Measurements from ENCODE around the gene EPHB1.
"Not testable (repeated sequence)": the region's sequence is repeated elsewhere in the genome, so short reads cannot be mapped to it uniquely, and the experiment has no call there.

Gene EPHB1

DNA sequence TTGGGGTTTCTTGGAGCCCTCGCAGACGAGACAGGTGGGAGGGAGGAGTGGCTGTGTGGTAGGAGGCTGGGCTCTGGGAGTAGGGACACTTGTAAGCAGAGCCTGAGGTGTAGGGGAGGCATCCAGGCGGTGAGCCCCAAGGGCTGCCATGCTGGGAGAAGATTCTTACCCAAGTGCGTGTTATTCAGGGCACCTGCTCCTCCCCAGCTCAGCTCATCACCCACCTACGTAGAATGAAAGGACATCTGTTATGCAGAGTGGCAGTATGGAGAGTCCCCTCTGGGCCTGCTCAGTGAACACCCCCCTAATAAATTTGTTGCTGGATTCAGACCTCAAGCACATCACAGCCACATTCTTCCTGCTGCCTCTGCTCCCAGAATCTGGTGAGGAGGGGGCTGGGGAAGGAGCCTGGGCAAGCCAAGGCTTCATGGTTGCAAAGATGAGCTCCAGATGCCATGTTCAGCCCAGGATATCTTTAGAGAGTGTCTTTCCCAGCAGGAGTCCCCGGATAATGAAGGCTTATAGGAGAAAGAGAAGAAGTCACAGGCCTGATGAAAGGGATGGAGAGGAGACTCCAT is 261.8 kb downstream of the EPHB1 start:
- DNase-seq: no peak

DNA sequence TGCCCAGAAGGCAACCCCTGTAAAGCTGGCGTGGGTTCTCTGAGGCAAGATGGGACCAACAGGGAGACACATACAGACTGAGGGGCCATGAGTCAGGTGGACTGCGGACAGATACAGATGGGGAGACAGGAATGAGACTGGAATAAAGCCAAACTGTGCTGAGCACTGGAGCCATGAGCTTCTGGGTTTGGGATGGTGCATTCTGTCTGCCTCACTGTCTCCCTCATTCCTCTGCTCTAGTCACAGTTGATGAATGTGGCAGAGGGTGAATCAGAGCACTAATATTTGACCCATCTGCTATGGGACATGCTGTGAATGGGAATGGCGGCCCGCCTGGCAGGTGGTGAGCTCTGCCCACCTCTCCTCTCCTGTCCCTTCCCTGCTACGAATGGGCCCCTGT is 262.9 kb downstream of the EPHB1 start:
- peak; percentile 72 for DNase-seq

DNA sequence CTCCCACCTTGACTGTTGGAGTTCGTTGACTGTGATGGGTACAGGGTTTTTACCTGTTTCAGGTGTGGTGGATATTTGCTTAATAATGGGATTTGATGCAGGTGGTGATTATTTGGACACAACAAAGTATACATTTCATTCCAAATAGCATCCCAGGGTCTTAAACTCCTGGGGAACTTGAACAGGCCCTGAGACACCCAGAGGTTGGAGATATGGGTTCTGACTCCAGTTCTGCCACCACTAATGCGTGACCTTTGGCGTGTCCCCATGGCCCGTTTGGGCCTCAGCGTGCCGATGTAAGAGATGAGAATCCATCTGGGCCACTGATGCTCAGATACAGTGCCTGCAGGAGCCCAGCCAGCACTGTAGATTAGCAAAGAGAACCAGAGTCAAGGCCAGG is 264.5 kb downstream of the EPHB1 start:
- DNase-seq: no peak

DNA sequence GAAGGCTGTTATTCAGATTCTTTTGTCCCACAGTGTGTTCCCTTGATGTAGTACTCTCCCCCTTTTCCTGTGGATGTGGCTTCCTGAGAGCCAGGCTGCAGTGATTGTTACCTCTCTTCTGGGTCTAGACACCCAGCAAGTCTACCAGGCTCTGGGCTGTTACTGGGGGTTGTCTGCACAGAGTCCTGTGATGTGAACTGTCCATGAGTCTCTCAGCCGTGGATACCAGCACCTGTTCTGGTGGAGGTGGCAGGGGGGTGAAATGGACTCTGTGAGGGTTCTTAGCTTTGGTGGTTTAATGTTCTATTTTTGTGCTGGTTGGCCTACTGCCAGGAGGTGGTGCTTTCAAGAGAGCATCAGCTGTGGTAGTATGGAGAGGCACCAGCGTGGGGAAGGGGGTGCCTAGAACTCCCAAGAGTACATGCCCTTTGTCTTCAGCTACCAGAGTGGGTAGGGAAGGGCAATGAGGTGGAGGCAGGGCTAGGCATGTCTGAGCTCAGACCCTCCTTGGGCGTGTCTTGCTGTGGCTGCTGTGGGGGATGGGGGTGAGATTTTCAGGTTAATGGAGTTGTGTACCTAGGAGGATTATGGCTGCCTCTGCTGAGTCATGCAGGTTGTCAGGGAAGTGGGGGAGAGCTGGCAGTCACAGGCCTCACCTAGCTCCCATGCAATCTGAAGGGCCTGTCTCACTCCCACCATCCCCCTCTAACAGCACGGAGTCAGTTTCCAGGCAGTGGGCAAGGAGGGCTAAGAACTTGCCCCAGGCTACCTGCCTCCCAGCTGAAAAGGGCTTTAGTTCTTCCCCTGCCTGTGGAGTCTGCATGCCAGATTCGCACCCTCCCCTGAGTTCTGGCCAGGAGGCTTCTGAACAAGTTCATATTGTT is 272.0 kb downstream of the EPHB1 start:
- not testable (repeated sequence) for DNase-seq

DNA sequence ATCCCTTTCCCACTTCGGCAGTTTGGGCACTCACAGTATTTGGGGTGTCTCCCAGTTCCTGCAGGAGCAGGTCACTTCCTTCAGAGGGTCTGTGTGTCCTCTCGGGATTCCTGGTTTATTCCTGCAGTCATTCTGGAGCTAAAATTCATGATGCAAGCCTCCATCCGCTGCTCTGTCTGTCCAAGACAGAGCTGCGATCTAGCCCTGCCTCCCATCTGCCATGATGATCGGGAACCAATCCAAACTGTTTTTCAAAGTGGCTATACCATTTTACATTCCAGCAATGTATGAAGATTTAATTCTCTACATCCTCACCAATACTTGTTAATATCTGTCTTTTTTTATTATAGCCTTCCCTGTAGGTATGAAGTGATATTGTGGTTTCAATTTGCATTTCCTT is 273.0 kb downstream of the EPHB1 start:
- DNase-seq: no peak

DNA sequence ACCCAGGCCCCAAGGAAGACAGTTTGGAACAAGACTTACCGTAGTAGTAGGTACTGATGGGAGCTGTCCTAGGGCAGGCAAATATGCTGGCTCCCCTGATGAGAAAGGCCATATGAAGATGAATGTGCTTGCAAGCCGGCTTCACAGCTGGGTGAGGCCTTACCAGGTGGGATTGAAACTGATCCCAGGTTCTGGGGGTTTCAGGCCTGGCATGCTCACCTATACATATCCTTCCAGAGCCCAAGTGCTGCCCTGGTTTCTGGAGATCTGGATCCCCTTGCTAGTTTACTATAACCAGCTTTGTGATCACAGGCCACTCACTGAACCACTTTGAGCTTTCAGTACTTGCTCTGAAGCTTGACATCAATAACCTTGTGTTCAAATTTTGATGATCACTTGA is 274.3 kb downstream of the EPHB1 start:
- DNase-seq: no peak

DNA sequence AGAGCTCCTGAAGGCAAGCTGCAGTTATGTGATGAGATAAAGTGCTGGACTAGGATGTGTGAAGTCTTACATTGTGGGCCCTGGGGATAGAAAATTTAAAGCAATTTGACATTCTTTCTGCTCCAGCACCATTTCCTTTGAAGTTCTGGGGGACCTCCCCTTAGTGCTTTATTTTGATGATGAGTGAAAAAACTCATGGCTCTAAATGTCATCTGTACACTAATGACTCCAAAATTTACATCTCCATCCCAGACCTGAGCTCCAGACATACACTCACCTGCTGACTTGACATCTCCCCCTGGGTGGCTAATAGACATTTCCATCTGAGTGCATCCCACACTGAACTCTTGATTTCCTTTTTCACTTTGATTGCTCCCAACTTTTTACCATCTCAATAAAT is 276.4 kb downstream of the EPHB1 start:
- no peak for DNase-seq

DNA sequence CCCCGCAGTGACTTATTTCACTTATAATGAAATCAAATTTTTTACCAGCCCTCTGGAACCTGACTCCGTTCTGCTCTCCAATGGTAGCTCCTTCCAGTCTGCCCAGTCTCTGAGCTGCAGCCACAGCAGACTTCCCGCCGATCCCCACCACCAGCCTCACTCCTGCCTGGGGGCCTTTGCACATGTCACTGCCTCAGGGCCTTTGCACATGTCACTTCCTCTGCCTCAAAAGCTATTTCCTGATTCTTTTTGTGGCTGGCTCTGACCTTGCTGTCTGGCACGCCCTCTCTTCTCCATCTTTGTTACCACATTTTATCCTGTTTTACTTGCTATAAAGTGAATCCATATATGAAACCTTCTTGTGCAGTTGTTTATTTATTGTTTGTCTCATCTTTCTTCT is 277.4 kb downstream of the EPHB1 start:
- DNase-seq: no peak

DNA sequence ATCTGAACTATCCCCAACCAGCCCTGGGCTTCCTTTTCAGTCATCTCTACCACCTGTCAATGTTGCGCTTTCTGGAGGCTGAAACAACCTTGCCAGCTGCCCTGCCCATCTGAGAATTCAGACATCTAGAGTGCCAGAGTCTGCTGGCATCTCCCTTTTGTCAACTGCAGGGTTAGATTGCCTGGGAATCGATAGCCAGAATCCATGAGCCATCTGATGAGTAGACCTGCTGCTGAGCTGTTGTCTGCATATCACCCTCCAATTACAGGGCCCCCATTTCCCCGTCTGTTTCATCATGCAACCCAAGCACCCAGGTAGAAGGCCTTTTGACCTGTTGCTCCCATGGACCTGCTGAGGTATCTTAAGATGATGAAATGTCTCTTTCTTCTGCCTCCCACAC is 280.1 kb downstream of the EPHB1 start:
- DNase-seq: no peak

DNA sequence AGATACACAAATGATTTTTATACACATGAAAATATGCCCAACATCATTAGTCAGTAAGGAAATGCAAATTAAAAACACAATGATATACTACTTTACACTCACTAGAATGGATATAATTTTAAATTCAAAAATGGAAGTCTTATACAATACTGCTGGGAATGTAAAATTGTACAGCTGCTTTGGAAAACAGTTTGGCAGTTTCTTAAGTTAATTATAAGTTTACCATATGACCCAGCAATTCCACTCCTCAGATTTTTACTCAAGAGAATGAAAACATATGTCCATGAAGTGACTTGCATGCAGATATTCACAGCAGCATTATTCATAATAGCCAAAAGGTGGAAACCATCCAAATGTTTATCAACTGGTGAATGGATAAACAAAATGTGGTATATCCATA is 281.3 kb downstream of the EPHB1 start:
- DNase-seq: no peak

DNA sequence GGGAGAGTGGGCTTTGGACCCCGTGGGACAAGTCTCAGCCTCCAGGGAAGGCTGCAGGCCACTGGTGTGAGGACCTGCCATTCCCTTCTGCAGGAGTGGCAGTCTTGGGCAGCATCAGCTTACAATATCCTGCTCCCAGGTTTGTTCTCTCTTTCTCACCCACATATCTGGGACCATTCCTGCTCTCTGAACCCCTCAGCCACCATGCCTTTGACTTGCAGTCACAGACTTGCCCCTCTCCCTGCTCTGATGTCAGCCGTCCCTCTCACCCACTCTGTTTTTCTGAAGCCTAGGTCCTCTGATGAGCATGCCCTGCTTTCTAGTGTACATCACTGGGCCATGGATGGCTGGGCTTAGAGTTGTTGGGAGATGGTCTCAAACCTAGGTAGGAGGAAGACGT is 282.1 kb downstream of the EPHB1 start:
- no peak for DNase-seq

DNA sequence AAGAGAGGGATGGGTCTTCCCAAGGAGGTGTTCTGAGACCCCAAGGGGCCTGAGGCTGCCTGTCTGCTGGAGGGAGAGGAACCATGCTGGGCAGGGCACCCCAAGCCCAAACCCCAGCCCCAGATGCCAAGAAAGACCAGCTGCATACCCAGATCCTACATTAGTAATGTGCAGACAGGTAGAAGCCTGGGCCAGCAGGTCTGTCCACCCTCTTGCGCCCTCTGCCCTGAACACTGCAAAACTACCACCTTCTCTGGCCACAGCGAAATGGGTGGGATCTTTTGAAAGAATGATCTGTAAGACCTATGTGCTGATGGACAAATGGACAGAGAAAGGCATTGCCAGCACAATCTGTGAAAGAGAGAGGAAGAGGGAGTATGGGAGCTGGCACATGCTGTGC is 283.2 kb downstream of the EPHB1 start:
- DNase-seq: no peak

DNA sequence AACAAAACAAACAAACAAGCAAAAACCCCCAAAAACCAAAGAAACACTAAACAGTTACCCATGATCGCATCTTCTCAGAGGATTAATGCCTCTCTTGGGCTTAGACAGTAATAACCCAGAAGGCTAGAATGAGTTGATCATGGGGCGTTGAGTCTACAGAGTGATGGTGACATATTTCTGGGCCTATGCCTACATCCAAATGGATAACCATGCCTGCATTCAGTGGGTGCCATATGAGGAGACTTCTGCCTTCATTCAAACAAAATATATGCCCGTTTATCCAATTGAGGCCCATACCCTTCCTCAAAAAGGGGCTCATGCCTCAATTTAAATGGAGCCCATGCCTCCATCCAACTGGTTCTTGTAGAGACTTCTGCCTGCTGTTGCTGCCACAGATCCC is 284.0 kb downstream of the EPHB1 start:
- DNase-seq: no peak

DNA sequence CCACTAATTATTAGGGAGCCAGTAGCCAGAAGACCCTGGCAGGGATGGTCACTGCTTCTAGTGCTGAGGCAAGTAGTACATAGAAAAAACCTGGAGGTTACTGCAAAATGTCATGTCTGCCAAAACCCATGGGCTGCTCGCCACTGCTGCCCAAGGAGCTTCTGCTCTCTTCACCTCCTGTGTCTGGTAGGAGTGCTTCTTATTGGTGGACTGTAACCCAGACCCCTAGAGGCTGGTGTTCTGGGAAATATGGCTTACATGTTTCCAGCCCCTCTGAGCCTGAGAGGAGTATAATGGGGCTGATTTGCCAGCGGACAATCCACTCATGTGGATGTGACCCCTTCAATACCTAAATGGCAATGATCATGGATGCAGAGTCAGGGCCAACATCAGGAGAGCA is 286.4 kb downstream of the EPHB1 start:
- DNase-seq: no peak

DNA sequence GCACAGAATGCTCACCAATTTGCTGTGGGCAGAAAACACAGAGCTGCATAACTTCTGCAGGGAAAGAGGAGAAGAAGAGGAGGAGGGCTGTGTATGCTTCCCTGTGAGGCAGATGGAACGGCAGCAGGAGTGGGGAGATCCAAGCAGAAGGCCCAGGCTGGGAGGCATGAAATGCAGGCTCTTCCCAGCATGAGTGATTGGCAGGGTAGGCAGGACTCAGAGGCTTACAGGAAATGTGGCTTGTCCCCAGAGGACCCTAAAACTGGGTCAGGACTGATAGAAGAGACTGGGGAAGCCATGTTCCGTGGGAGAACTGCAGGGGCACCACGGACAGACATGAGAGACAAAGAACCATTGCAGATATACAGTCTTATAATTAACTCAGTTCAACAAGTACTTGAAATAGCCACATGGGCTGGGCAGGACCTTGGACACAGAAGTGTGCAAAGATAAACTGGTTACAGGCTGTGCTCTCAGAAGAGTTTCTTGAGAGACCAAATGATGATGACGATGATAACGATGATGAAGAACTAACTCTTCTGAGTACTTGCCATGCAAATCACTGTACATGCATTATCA is 286.9 kb downstream of the EPHB1 start:
- DNase-seq: peak; percentile 71

DNA sequence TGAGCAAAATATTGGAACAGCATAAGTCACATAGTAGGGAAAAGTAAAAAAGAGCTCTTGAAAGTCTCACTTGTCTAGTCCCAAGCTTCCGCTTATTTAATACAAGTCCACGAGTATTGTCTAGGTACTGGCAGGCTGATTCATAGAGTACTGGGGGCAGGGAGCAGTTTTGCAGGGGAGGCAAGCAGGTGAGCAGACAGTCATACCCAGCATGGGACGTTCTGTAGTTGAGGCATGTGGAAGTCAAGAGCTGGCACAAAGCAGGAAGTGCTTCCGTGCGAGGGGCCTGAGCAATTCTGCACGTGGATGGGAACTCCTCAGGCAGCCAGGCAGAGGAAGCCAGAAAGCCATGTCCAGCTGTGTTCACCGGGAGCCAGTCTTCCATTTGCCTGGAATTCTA is 287.6 kb downstream of the EPHB1 start:
- no peak for DNase-seq

DNA sequence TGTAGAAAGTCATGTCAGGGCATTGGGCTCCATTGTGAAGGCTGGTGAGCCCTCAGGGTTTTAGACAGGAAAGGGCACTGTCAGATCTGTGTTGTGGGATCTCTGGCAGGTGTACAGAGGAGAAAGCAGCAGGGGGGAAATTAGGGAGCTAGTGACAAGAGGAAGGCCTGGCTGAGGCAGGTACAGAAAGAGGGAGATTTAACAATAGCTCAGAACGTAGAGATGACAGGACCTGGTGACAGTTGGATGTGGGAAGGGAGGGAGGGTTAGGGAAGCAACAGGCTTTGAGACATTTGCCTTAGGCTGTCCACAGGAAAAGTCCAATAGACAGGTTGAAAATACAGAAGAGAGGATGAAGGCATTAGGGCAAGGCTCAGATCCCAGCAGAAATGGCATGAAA is 288.1 kb downstream of the EPHB1 start:
- DNase-seq: no peak

DNA sequence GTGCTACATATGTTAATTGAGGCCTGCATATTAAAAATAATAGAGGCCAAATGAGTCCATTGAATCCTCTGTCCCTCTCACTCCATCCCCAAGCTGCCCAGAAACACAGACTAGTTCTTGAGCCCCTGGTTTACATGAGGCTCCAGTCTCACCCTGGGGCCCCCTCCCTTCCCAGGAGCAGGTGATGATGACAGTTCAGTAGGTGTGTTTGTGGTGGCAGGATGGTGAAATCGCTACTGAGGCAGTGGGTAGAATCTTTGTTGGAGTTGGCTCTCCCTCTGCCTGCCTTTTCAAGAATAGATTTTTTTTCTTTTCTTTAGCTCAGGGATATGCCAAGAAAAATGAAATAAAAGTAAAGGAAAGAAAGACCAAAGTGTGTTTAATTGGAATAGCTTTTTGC is 288.7 kb downstream of the EPHB1 start:
- no peak for DNase-seq

DNA sequence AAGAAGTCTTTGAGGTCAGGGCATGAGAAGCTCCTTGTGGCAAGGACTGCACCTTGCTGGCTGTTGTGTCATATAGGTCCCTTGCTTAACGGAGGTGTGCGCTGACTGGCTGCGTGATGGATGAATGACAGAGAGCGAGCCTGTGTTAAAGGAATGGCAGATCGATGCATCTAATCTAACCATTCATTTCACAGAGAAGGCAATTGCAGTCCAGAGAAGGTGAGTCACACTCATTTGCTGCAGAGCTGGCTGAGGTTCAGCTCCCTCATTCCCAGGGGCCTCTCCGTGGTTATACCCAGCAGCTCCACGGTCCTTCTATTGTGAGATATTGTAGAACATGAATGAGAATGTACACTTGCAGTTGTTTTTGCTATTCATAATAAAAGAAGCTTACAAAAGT is 289.3 kb downstream of the EPHB1 start:
- DNase-seq: no peak

DNA sequence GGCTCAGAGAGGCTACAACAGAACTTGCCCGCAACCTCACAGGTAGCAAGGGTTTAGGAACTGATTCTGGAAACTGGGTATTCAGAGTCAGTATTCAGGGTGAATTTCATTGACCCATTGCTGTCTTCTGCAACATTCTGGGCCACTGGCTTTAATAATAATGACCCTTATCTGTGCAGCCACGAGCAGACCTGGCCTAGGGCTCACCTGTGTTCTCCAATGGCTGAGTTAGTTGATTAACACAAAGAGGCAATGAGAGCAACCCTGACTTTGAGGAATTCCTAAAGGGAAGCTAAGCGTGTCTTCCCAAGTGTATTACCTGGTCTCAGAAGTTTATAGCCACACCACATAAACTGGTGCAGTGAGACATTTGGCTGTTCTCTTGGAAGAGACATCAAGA is 289.9 kb downstream of the EPHB1 start:
- no peak for DNase-seq

DNA sequence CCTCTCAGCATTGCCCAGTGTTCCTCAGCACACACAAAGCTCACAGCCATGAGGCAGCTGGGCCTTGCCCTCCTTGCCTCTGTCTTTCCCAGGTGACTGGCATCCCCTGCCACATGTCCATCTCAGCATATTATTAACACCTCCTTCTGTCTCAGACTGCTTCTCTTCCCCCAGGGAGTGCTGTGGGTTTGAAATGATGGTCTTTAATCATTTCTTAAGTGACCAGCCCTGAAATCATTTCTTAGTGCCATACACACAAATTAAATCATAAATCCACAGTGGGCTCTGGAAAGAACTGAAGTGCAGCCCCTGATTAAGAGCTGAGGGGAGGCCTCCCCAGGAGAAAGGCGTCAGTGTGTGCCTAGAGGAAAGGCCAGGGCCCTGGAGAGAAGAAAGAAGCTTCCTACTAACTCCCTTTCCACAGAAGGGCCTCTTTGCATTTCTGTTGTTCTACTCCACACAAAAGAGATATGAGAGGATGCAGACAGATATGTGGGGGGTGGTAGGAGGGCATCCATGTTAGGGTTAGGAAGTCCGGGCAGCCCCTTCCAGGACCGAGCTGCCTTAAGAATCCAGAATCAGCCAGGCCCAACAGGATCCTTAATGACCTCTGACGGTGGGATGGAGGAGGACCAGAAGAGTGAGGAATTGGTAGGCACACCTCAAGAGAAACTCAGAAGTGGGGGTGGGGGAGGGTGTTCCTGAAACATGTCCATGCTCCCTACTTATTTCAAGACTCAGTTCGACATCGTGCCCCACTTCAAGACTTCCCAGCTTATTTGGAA is 290.8 kb downstream of the EPHB1 start:
- no peak for DNase-seq

DNA sequence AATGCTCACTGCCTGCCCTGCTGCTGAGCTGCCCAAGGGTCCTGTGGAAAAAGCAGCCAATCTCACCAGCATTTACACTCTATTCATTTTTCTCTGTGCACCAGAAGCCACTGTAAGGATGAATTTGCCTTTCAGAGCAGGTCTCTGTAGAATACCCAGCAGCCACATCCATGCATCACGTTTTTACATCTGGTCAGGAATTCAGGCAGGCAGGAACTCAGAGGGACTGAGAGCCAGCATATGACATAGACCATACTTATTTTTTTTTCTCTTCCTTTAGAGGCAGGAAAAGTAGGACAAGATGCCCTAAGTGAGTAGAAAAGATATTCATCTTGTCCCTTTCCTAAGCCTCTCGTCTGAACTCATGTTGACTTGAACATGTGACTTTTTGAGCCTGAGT is 292.7 kb downstream of the EPHB1 start:
- no peak for DNase-seq

DNA sequence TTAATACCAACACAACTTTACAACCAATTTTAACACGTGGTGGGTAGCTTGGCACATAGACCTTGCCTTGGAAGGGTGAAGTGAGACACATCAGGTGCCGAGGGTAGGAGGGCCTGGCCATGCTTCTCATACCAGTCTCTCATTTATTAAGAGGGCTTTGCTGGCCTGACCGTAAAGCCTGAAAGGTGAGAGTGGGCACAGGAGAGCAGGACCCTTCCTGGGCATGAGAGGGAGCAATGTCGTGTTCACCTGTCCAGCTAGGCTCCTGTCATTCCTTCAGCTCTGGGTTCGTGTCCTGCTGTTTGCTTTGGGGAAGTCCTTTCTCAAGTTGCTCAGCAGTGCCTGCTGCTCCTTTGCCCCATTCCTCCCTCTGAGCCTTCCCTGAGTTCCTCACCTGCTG is 294.4 kb downstream of the EPHB1 start:
- DNase-seq: no peak

Data from NCI-H1694 (cell line).